Activated CD8-positive, alpha-beta memory T cell treated with anti-CD3 and anti-CD28 coated beads, Interleukin-2, amount 50 U/mL, for 24 hours (primary cell): ENCODE results near the gene MARCHF4.

Experiments used
- DNase-seq: peaks from one replicate; pipeline ENCODE4 v3.0.0-alpha.2; 2020; ENCODE audit errors: extremely low read depth

Gene MARCHF4, protein sequence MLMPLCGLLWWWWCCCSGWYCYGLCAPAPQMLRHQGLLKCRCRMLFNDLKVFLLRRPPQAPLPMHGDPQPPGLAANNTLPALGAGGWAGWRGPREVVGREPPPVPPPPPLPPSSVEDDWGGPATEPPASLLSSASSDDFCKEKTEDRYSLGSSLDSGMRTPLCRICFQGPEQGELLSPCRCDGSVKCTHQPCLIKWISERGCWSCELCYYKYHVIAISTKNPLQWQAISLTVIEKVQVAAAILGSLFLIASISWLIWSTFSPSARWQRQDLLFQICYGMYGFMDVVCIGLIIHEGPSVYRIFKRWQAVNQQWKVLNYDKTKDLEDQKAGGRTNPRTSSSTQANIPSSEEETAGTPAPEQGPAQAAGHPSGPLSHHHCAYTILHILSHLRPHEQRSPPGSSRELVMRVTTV

DNA sequence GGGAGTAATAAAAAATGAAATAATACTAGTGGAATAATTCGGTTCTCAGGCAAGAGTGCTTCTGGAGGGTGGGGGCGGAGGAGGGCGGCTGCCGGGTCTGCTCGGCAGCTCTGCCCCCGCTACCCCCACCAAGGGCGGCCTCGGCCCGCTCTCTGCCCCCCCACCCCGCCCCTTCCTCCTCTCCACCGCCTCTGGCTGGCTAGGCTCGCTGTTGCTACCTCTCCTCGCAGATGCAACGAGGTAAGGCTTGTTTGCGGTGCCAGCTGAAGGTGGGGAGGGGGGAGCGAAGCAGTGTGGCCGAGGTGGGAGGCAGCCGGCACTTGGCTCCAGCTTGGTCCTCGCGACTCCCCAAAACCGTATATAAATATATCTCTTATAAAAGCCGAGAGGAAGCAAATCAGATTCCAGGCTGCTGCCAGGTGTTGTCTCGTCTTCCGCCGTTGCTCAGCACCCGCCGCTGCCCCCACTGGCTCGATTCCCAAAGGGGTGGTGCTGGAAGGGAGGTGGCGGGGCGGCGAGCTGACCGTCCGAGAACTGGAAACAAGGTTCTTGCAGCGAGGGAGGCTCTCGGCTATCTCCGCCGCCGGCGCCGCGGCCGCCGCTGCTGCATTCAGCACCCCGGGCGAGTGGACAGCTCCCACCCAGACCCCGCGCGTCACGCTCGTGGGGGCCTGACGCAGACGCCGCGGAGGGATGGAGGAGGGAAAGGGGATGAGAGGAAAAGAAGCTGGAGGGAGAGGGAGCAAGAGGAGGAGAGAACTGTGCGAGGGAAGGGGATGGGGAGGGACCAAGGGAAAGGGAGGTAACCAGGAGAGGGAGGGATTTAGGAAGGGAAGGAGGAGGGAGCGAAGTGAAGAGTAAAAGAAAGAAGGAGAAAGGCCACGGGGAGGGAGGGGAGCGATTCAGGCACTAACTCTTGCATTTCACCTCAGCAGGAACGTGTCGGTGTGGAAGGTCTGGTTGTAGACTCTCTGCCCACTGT is at the start of gene MARCHF4:
MARCHF4 (minus strand) TSS at position 763 of the 982 bp plus-strand sequence. CDS start 2,223 bp downstream, outside the sequence.
- peak; percentile 24 for DNase-seq

DNA sequence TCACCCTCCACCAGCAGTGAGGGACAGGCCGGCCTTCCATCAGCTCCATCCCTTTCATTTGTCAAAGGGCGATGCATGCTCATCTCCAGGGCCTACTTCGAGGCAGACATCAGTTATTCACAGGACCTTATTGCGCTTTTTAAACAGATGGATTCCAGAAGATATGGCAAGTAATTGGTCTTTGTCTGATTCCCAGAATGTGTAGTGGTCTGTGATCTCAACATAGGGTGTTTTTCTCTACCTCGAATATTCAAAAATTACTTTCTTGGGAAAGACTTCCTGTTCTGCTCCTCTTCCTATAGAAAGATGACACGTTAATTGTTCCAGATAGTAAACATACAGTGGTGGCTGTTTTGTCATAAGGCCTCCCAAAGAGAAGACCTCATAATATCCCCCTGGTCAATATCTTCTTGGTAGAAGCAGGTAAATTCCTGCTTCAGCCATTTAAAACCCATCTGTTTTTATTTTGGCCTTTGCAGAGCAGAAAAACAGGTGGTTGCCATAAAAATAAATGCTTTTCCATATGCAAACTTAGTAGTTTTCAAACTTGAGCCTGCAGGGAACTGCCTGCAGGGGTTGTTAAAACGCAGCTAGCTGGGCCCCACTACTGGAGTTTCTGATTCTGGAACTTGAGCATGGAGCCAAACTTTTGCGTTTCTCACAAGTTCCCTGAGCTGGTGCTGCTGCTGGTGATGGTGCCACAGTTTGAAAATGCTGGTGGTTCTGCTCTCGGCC is 48.3 kb upstream of the MARCHF4 start:
- no peak for DNase-seq

DNA sequence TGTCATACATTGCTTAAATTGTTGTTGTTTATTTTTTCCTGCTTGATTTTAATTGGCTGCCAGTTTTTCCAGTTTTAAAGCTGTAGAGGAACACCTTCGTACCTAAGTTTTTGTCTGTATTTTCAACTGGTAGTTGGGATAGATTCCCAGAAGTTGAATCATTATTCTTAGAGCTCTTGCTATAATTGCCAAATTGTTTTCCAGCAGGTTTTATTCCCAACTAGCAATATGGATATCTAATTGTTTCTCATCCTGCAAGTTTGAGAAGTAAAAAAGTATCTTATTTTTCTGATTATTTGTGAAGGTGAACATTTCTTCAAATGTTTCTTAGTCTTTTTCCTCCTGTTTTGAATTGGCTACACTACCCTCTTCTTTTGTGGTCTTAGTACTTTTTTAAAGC is 46.7 kb upstream of the MARCHF4 start:
- no peak for DNase-seq

DNA sequence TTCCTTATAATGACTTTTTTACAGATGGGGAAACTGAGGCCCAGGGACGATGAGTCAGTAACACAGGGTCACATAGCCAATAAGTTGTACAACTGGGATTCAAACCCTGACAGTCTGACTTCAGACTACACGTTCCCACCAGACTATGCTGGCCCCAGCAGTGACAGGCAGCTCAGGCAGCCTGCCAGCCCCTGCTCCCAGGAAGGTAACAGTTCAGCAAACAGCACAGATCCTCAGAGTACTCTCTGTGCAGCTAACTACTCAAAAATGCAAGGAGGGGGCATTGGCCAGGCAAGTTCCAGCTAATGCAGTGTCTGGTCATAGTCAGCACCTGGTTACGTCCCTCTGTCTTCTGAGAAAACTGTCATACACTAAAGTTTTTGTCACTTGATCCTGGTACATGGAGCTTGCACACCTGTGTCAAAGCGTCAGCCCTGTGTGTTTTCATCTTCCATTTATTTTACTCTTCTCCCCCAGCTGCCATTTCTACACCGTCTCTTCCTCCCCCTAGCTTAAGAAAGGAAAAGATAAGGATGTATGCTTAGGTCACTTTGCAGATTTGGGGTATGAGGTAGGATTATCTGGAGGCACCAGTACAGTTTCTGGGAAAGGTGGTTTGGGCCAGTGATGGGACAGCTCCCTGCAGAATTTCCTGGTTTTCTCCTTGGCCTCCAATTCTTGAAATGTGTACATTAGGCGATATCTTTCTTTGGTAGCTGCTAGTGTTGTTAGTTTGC is 44.5 kb upstream of the MARCHF4 start:
- DNase-seq: no peak

GRCh38 chr2:216415541-216415940 is 43.3 kb upstream of the MARCHF4 start:
- DNase-seq: no peak

DNA sequence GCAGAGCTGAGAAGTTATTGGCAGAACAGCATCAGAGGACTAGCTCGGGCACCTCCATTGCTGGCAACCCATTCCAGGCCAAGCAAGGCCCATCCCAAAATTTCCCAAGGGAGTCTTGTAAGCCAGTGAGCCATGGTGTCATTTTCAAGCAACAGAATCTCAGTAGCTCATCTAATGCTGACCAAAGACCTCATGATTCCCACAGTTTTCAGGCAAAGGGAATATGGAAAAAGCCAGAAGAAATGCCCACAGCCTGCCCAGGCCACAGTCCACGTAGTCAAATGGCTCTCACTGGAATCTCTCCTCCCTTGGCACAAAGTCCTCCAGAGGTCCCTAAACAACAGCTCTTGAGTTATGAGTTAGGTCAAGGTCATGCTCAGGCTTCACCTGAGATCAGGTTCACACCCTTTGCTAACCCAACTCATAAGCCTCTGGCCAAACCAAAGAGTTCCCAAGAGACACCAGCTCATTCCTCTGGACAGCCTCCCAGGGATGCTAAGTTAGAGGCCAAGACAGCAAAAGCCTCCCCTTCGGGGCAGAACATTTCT is 42.6 kb upstream of the MARCHF4 start:
- no peak for DNase-seq

GRCh38 chr2:216413882-216414281 is 41.6 kb upstream of the MARCHF4 start:
- no peak for DNase-seq

- peak; percentile 97 for DNase-seq
Observed at GRCh38 chr2:216412022-216412999, 40.0 kb upstream of the MARCHF4 start, which contains the start of gene SMARCAL1. TSS of gene SMARCAL1 (plus strand) at chr2:216412484. CDS start at chr2:216414705, 2,221 bp downstream.

GRCh38 chr2:216410550-216410949 is 38.3 kb upstream of the MARCHF4 start:
- no peak for DNase-seq

- DNase-seq: no peak
Observed at GRCh38 chr2:216408426-216409290, 36.4 kb upstream of the MARCHF4 start.

- no peak for DNase-seq
Observed at GRCh38 chr2:216406826-216407225, 34.5 kb upstream of the MARCHF4 start.

GRCh38 chr2:216405588-216405987 is 33.3 kb upstream of the MARCHF4 start:
- no peak for DNase-seq

DNA sequence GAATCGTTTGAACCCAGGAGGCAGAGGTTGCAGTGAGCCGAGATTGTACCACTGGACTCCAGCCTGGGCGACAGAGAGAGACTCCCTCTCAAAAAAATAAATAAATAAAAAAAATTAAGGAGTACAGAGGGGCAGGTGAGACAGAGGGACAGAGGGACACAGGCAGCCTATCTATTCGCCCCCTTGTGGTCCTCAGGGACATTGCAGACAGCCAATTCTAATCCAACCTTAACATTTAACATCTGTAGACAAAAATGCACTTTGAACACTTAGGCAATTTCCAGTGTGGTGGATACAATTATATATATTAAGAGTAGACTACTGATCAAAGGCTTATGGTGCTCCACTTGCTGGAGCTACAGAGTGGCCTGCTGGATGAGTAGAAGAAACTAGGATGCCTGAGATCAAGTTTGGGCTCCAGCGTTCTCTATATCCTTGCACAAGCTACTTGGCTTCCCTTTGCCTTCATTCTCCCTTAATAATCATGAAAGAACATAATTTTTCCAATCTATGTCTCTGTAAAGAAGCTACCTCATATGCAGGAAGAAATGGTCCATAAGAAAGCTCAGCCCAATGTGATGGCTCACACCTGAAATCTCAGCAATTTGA is 31.8 kb upstream of the MARCHF4 start:
- no peak for DNase-seq

- DNase-seq: no peak
Observed at GRCh38 chr2:216402751-216403150, 30.5 kb upstream of the MARCHF4 start.

DNA sequence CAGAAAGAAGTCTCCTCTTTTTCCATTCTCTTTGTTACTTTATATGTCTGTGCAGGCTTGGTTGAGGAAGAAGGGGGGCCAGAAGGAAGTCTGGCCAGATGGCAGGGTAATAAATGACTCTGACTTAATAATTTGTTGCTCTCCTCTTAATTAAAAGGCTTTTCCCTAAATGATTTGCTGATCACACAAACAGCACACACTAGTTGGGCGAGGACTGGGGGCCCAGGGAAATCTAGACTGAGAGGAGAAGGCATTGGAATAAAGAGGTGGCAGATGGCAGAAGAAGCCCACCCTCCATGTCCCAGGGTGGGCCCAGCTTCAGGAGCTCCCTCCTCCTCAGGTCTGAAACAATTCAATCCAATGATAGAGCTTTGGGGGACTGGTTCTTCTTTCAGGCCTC is 27.3 kb upstream of the MARCHF4 start:
- no peak for DNase-seq

- no peak for DNase-seq
Observed at GRCh38 chr2:216394881-216395280, 22.6 kb upstream of the MARCHF4 start.

- DNase-seq: no peak
Observed at GRCh38 chr2:216392945-216393840, 20.9 kb upstream of the MARCHF4 start.
